ENCODE data around the gene PGC.

- TF ChIP-seq CTCF (IDR thresholded peaks at IDR 0.05) (no peak), RCOR1 (IDR thresholded peaks at IDR 0.05; ENCODE audit: low read length) (no peak), GABPA (IDR thresholded peaks at IDR 0.05; ENCODE audit: low read depth) (no peak), EZH2phosphoT487 (IDR thresholded peaks at IDR 0.05; ENCODE audit: borderline replicate concordance, low read depth) (no peak), POLR2AphosphoS5 (IDR thresholded peaks at IDR 0.05; ENCODE audit: low read depth, low read length) (no peak), JUND (IDR thresholded peaks at IDR 0.05) (no peak), CHD2 (IDR thresholded peaks at IDR 0.05; ENCODE audit: low read length, partially characterized antibody) (no peak)
- TF ChIP-seq, protein P1, sequence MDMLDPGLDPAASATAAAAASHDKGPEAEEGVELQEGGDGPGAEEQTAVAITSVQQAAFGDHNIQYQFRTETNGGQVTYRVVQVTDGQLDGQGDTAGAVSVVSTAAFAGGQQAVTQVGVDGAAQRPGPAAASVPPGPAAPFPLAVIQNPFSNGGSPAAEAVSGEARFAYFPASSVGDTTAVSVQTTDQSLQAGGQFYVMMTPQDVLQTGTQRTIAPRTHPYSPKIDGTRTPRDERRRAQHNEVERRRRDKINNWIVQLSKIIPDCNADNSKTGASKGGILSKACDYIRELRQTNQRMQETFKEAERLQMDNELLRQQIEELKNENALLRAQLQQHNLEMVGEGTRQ (IDR thresholded peaks at IDR 0.05; ENCODE audit: borderline replicate concordance, low read depth, low read length), result no peak
- TF ChIP-seq, protein P2, sequence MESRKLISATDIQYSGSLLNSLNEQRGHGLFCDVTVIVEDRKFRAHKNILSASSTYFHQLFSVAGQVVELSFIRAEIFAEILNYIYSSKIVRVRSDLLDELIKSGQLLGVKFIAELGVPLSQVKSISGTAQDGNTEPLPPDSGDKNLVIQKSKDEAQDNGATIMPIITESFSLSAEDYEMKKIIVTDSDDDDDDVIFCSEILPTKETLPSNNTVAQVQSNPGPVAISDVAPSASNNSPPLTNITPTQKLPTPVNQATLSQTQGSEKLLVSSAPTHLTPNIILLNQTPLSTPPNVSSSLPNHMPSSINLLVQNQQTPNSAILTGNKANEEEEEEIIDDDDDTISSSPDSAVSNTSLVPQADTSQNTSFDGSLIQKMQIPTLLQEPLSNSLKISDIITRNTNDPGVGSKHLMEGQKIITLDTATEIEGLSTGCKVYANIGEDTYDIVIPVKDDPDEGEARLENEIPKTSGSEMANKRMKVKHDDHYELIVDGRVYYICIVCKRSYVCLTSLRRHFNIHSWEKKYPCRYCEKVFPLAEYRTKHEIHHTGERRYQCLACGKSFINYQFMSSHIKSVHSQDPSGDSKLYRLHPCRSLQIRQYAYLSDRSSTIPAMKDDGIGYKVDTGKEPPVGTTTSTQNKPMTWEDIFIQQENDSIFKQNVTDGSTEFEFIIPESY (IDR thresholded peaks at IDR 0.05; ENCODE audit: borderline replicate concordance, low read depth), result no peak
Measured at GRCh38 chr6:41781366-41781730, 34.2 kb upstream of the PGC start.
